HEK293T (cell line): ENCODE data around the gene AHR.
"Not testable (repeated sequence)": the region's sequence is repeated elsewhere in the genome, so short reads cannot be mapped to it uniquely, and the experiment has no call there.

Experiments
- ARNT ChIP-seq: fragments of 450-650 bp; IDR thresholded peaks from 2 replicates; pipeline ENCODE4 v1.6.1; 2017; ENCODE audit warnings: mild to moderate bottlenecking
- ELF4 ChIP-seq: fragments of 450-650 bp; IDR thresholded peaks from 2 replicates; pipeline ENCODE4 v1.6.1; 2017; ENCODE audit warnings: antibody characterized with exemption
- FOXK2 ChIP-seq: fragments of 450-650 bp; IDR thresholded peaks from 2 replicates; pipeline ENCODE4 v1.6.1; 2016; ENCODE audit warnings: mild to moderate bottlenecking
- SP1 ChIP-seq: fragments of 450-650 bp; IDR thresholded peaks from 2 replicates; pipeline ENCODE4 v1.6.1; 2017
- ZNF384 ChIP-seq: fragments of 450-650 bp; IDR thresholded peaks from 2 replicates; pipeline ENCODE4 v1.6.1; 2016
- TF ChIP-seq, protein P1 (sequence below): fragments of 450-650 bp; IDR thresholded peaks from 2 replicates; pipeline ENCODE4 v1.6.1; 2016

DNA sequence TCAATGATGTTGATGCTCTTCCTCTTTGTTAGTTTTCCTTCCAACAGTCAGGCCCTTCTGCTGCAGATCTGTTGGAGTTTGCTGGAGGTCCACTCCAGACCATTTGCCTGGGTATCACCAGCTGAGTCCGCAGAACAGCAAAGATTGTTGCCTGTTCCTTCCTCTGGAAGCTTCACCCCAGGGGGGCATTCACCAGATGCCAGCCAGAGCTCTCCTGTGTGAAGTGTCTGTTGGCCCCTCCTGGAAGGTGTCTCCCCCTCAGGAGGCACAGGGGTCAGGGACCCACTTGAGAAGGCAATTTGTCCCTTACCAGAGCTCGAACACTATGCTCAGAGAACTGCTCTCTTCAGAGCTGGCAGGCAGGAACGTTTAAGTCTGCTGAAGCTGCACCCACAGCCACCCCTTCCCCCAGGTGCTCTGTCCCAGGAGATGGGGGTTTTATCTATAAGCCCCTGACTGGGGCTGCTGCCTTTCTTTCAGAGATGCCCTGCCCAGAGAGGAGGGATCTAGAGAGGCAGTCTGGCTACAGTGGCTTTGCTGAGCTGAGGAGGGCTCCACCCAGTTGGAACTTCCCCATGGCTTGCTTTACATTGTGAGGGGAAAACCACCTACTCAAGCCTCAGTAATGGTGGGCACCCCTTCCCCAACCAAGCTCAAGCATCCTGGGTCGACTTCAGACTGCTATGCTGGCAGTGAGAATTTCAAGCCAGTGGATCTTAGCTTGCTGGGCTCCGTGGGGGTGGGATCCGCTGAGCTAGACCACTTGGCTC, 55.4 kb downstream of the AHR start:
- TF ChIP-seq FOXK2, ARNT, ZNF384, ELF4, SP1: not testable (repeated sequence)
- TF ChIP-seq, protein P1, sequence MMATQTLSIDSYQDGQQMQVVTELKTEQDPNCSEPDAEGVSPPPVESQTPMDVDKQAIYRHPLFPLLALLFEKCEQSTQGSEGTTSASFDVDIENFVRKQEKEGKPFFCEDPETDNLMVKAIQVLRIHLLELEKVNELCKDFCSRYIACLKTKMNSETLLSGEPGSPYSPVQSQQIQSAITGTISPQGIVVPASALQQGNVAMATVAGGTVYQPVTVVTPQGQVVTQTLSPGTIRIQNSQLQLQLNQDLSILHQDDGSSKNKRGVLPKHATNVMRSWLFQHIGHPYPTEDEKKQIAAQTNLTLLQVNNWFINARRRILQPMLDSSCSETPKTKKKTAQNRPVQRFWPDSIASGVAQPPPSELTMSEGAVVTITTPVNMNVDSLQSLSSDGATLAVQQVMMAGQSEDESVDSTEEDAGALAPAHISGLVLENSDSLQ, result not testable (repeated sequence)
